ENCODE data around the gene MS4A18.

DNA sequence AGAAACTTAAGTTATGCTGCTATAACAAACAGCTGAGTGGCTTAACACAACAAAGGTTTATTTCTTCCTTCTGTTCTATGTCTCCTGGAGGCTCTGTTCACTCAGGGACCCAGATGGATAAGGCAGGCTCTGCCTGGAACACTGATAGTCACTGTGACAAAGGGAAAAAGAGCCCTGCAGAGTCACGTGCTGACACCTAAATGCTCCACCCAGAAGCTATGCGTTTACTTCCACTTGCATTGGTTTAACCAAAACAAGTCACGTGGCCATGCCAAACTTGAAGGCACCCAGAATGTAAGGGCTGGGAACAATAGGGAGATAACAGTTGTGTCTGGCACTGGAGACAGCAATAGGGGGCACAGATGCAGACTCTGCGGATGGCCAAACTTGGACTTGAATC lies 28.8 kb downstream of the MS4A18 start:
- no peak for TF ChIP-seq POLR2A (IDR thresholded peaks at IDR 0.05; ENCODE audit: low read depth, low read length)
- TF ChIP-seq, protein P1, sequence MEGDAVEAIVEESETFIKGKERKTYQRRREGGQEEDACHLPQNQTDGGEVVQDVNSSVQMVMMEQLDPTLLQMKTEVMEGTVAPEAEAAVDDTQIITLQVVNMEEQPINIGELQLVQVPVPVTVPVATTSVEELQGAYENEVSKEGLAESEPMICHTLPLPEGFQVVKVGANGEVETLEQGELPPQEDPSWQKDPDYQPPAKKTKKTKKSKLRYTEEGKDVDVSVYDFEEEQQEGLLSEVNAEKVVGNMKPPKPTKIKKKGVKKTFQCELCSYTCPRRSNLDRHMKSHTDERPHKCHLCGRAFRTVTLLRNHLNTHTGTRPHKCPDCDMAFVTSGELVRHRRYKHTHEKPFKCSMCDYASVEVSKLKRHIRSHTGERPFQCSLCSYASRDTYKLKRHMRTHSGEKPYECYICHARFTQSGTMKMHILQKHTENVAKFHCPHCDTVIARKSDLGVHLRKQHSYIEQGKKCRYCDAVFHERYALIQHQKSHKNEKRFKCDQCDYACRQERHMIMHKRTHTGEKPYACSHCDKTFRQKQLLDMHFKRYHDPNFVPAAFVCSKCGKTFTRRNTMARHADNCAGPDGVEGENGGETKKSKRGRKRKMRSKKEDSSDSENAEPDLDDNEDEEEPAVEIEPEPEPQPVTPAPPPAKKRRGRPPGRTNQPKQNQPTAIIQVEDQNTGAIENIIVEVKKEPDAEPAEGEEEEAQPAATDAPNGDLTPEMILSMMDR (IDR thresholded peaks at IDR 0.05; ENCODE audit: extremely low read depth in 1 of 2, insufficient read depth in 1 of 2, low read depth in 1 of 2, low read length in 2 of 2), result no peak

Data from endothelial cell of umbilical vein (primary cell).